Gastroesophageal sphincter (tissue), 3 donors: Measurements from ENCODE around the gene OR8B8.

ENCODE experiments used
- EP300 ChIP-seq: sonication (generic); formaldehyde crosslinking; IDR thresholded peaks from one replicate; pipeline ENCODE4 v1.6.1; 2017; ENCODE audit warnings: antibody characterized with exemption, mild to moderate bottlenecking
- POLR2A ChIP-seq, 2 donors: fragments of 450-650 bp; IDR thresholded peaks; one replicate each; pipeline ENCODE4 v1.6.1; 2017; ENCODE audit warnings: antibody characterized with exemption in 2 of 2, mild to moderate bottlenecking in 2 of 2, moderate library complexity in 1 of 2
- TF ChIP-seq, protein P1 (sequence below), 4 experiments: fragments of 200-600 bp in 2 of 4; fragments of 450-650 bp in 2 of 4; sonication (generic) in 1 of 4; IDR thresholded peaks; one replicate each; pipeline ENCODE4 v1.5.1; 2017 to 2019; ENCODE audit warnings: antibody characterized with exemption in 4 of 4, mild to moderate bottlenecking in 2 of 4, moderate library complexity in 2 of 4

DNA sequence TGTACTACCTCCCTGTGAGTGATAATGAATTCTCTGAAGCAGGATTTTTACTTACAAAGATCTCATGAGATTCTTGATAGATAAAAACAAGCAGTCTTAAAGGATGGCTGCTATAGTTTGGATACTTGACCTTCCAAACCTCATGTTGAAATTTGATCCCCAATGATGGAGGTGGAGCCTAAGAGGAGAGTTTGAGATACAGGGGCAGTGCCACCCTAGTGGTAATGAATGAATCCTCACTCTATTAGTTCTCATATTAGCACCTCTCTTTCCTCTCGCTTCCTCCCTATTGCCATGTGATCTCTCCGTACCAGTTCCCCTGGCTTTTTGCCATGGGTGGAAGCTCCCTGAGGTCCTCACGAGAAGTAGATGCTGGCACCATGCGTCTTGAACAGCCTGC is 37.9 kb upstream of the OR8B8 start:
- TF ChIP-seq, protein P1, sequence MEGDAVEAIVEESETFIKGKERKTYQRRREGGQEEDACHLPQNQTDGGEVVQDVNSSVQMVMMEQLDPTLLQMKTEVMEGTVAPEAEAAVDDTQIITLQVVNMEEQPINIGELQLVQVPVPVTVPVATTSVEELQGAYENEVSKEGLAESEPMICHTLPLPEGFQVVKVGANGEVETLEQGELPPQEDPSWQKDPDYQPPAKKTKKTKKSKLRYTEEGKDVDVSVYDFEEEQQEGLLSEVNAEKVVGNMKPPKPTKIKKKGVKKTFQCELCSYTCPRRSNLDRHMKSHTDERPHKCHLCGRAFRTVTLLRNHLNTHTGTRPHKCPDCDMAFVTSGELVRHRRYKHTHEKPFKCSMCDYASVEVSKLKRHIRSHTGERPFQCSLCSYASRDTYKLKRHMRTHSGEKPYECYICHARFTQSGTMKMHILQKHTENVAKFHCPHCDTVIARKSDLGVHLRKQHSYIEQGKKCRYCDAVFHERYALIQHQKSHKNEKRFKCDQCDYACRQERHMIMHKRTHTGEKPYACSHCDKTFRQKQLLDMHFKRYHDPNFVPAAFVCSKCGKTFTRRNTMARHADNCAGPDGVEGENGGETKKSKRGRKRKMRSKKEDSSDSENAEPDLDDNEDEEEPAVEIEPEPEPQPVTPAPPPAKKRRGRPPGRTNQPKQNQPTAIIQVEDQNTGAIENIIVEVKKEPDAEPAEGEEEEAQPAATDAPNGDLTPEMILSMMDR (IDR thresholded peaks at IDR 0.05): no peak
- no peak for TF ChIP-seq EP300
- TF ChIP-seq POLR2A (IDR thresholded peaks at IDR 0.05): no peak
